ENCODE measurements around the gene PTPRN2. TPM values are rescaled to one million over a fixed set of nuclear protein-coding genes. Genes with fewer than 3 reads are reported as not detected.

Gene PTPRN2
- total and polyA plus RNA-seq, 9 of the 15 experiments (the other 6 are each of a cell fraction or from before 2014, with no cell fraction given): not detected

GRCh38 chr7:158164101-158165095, 423.2 kb downstream of the PTPRN2 start:
- peaks cover 24 to 48% of the 10 kb centered on the region in 2 experiments; a peak in 4 of 5 replicates for H3K27me3 ChIP-seq (ENCODE audit: control insufficient read depth in 2 of 2, insufficient read depth in 2 of 2, low read length in 2 of 2)
- H3K36me3 ChIP-seq (ENCODE audit: control insufficient read depth, insufficient read depth, low read length): no peaks in the 10 kb centered on the region
- no peak for ATAC-seq
- no peaks in the 10 kb centered on the region for H3K79me2 ChIP-seq (ENCODE audit: control insufficient read depth, insufficient read depth, low read length)
- BruUV-seq (replicated peaks): no TSS peak
- 23% methylated on average over 63 of the region's 67 CpGs for WGBS (ENCODE audit: insufficient coverage, low coverage, missing lambda C conversion rate)
- ChIA-PET POLR2A (no interaction called here), CTCF (ENCODE audit: low intra/inter-chr PET ratio) (no interaction called here)
- H3K4me1 ChIP-seq (replicated peaks in 1 of 2; ENCODE audit: control insufficient read depth in 2 of 2, insufficient read depth in 2 of 2, low read length in 2 of 2): no peaks in the 10 kb centered on the region
- intact Hi-C loops (cut with micrococcal nuclease): no loop called here
- no peak overlapping the region for H3K9ac ChIP-seq (ENCODE audit: insufficient read depth in 1 of 2, low read depth in 2 of 2, low read length in 2 of 2)
- no peaks in the 10 kb centered on the region for H3K9me1 ChIP-seq (ENCODE audit: control insufficient read depth, insufficient read depth, low read length)
- no peak overlapping the region for H3K27ac ChIP-seq (ENCODE audit: extremely low read depth, low read depth, low read length)
- TF ChIP-seq PHB2 (IDR thresholded peaks at IDR 0.05; ENCODE audit: low read depth) (no peak), TAF9B (IDR thresholded peaks at IDR 0.05; ENCODE audit: partially characterized antibody) (no peak), THRB (CRISPR knock-in tag; conservative IDR thresholded peaks at IDR 0.05) (no peak), ZNF280B (CRISPR knock-in tag; IDR thresholded peaks at IDR 0.05) (no peak), ELF2 (CRISPR knock-in tag; IDR thresholded peaks at IDR 0.05) (no peak), POLR2AphosphoS5 (IDR thresholded peaks at IDR 0.05; ENCODE audit: control insufficient read depth, insufficient read depth, low read depth, low read length) (no peak), RBM14 (IDR thresholded peaks at IDR 0.05; ENCODE audit: borderline replicate concordance, insufficient read depth, low read depth, low read length) (no peak)
- TF ChIP-seq, protein P1, sequence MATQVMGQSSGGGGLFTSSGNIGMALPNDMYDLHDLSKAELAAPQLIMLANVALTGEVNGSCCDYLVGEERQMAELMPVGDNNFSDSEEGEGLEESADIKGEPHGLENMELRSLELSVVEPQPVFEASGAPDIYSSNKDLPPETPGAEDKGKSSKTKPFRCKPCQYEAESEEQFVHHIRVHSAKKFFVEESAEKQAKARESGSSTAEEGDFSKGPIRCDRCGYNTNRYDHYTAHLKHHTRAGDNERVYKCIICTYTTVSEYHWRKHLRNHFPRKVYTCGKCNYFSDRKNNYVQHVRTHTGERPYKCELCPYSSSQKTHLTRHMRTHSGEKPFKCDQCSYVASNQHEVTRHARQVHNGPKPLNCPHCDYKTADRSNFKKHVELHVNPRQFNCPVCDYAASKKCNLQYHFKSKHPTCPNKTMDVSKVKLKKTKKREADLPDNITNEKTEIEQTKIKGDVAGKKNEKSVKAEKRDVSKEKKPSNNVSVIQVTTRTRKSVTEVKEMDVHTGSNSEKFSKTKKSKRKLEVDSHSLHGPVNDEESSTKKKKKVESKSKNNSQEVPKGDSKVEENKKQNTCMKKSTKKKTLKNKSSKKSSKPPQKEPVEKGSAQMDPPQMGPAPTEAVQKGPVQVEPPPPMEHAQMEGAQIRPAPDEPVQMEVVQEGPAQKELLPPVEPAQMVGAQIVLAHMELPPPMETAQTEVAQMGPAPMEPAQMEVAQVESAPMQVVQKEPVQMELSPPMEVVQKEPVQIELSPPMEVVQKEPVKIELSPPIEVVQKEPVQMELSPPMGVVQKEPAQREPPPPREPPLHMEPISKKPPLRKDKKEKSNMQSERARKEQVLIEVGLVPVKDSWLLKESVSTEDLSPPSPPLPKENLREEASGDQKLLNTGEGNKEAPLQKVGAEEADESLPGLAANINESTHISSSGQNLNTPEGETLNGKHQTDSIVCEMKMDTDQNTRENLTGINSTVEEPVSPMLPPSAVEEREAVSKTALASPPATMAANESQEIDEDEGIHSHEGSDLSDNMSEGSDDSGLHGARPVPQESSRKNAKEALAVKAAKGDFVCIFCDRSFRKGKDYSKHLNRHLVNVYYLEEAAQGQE (IDR thresholded peaks at IDR 0.05; ENCODE audit: borderline replicate concordance): no peak
- TF ChIP-seq, protein P1 (CRISPR knock-in tag; IDR thresholded peaks at IDR 0.05; ENCODE audit: low read depth): no peak
- no peak for FAIRE-seq
- no peak overlapping the region for H3K4me3 ChIP-seq
- H3K9me3 ChIP-seq (replicated peaks; ENCODE audit: control insufficient read depth, insufficient read depth, low read depth, low read length): no peaks in the 10 kb centered on the region
- in situ Hi-C loops (cut with MboI): no loop called here
- H4K20me1 ChIP-seq (replicated peaks; ENCODE audit: control insufficient read depth, insufficient read depth, low read length): no peaks in the 10 kb centered on the region
- no peak overlapping the region for H3K4me2 ChIP-seq (ENCODE audit: insufficient read depth, low read length)
- H2AFZ ChIP-seq (ENCODE audit: low read depth, low read length): no peak overlapping the region
- DNase-seq (ENCODE audit: extremely low read depth in 1 of 4, low spot score in 3 of 4): no peak
